Activated CD8-positive, alpha-beta T cell treated with anti-CD3 and anti-CD28 coated beads for 36 hours (primary cell): ENCODE results near the gene KCNMB1. TPM values are rescaled to one million over a fixed set of nuclear protein-coding genes. Genes with fewer than 3 reads are reported as not detected.
A peak's percentile ranks its signal among the peaks of the same experiment; 100 is the strongest.

Experiments
- ATAC-seq: fragments of 200-7000 bp; cut with Tn5 transposase; one replicate; pipeline ENCODE4 v1.10.0; 2021; ENCODE audit warnings: mild to moderate bottlenecking, moderate library complexity
- CTCF ChIA-PET: fragments of 350-600 bp; sonication (Branson Sonifier 250); formaldehyde crosslinking; loops from one replicate; lab custom pipeline; 2021; ENCODE audit warnings: antibody characterized with exemption; lab: Charles Lee
- POLR2A ChIA-PET: fragments of 350-600 bp; sonication (Branson Sonifier 250); formaldehyde crosslinking; loops from one replicate; lab custom pipeline; 2021; ENCODE audit warnings: antibody characterized with exemption; lab: Charles Lee
- DNase-seq: peaks from one replicate; pipeline ENCODE4 v3.0.0-alpha.2; 2020
- H3K27ac Mint-ChIP-seq: one replicate; pipeline ENCODE4 v1.8.0; 2021; ENCODE audit warnings: mild to moderate bottlenecking, mixed read lengths
- H3K27me3 Mint-ChIP-seq: one replicate; pipeline ENCODE4 v1.8.0; 2021; ENCODE audit warnings: mixed read lengths
- H3K36me3 Mint-ChIP-seq: one replicate; pipeline ENCODE4 v1.8.0; 2021; ENCODE audit warnings: low read depth, mixed read lengths
- H3K4me1 Mint-ChIP-seq: one replicate; pipeline ENCODE4 v1.8.0; 2021; ENCODE audit warnings: low read depth, mixed read lengths
- H3K4me3 Mint-ChIP-seq: one replicate; pipeline ENCODE4 v1.8.0; 2021; ENCODE audit warnings: mild to moderate bottlenecking, moderate library complexity, mixed read lengths
- H3K9me3 Mint-ChIP-seq: one replicate; pipeline ENCODE4 v1.8.0; 2021; ENCODE audit warnings: mixed read lengths
- intact Hi-C: fragments of 100-400 bp; cut with micrococcal nuclease; formaldehyde crosslinking; loops from one replicate; pipeline ENCODE4 v1.10.0; 2022
- total RNA-seq, 2 experiments: library from RNA; stranded (reverse); gene quantifications; one replicate each; pipeline ENCODE4 v1.2.3, GENCODE V29; 2021
- TF ChIP-seq, protein P1 (sequence below): fragments of 200-600 bp; IDR thresholded peaks from one replicate; pipeline ENCODE4 v1.8.0; 2022; ENCODE audit warnings: antibody characterized with exemption, mild to moderate bottlenecking

KCNMB1 gene
- total RNA-seq, 2 experiments from 2014 or later: not detected

DNA sequence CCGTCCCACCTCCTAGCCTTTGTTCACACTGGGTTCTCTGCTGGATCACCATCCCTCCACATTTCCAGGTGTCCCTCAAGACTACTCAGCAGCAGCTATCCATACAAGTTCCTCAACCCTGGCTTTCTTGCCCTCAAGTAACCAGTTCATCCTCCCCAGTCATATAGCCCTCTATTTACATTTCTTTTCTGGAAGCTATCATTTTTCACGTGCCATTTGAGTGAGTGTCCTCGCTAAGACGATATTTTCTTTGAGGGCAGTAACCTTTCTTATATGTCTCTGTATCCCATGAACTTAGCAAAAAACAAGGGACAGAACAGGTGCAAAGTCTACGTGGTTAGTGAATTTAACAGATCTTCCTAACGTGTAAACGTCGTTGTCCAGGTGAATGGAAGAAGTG, 29.6 kb upstream of the KCNMB1 start:
- no peak overlapping the region for H3K4me3 Mint-ChIP-seq
- no peak overlapping the region for H3K27ac Mint-ChIP-seq
- H3K36me3 Mint-ChIP-seq: no peaks in the 10 kb centered on the region
- CTCF ChIA-PET: interaction anchor here (1.0 to 14.6 kb wide), 13 partner anchors 8 to 318 kb away, joined by 3 to 170 read pairs (median 4); no protein-coding TSS in a partner anchor
- no peaks in the 10 kb centered on the region for H3K9me3 Mint-ChIP-seq
- intact Hi-C loops: no loop called here
- no peaks in the 10 kb centered on the region for H3K27me3 Mint-ChIP-seq
- no peak for ATAC-seq
- no peak for DNase-seq
- POLR2A ChIA-PET: no interaction called here
- TF ChIP-seq, protein P1, sequence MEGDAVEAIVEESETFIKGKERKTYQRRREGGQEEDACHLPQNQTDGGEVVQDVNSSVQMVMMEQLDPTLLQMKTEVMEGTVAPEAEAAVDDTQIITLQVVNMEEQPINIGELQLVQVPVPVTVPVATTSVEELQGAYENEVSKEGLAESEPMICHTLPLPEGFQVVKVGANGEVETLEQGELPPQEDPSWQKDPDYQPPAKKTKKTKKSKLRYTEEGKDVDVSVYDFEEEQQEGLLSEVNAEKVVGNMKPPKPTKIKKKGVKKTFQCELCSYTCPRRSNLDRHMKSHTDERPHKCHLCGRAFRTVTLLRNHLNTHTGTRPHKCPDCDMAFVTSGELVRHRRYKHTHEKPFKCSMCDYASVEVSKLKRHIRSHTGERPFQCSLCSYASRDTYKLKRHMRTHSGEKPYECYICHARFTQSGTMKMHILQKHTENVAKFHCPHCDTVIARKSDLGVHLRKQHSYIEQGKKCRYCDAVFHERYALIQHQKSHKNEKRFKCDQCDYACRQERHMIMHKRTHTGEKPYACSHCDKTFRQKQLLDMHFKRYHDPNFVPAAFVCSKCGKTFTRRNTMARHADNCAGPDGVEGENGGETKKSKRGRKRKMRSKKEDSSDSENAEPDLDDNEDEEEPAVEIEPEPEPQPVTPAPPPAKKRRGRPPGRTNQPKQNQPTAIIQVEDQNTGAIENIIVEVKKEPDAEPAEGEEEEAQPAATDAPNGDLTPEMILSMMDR: no peak
- H3K4me1 Mint-ChIP-seq: peaks cover 12% of the 10 kb centered on the region

DNA sequence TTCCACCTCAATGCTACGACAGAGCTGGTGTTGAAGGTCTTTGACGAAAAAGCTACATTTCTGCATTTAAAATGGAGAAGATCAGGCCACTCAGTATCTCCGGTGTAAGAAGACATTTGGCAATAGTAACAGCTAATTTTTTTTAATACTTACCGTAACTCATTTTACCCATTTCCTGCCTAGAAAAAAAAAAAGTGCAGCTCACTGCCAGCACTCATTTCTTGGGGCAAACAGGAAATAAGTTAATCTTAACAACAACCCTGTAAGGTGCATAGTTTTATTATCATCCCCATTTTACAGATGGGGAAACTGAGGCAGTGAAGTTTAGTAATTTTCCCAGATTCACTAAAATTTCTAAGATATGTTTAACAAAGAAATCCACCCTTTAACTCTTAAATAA, 27.4 kb upstream of the KCNMB1 start:
- intact Hi-C loops: no loop called here
- ATAC-seq: peak; percentile 34
- TF ChIP-seq, protein P1: no peak
- H3K9me3 Mint-ChIP-seq: no peaks in the 10 kb centered on the region
- no peaks in the 10 kb centered on the region for H3K36me3 Mint-ChIP-seq
- DNase-seq: no peak
- POLR2A ChIA-PET: interaction anchor here (0.6 kb wide), 1 partner anchor 95 kb away, joined by 3 read pairs; no protein-coding TSS in a partner anchor
- CTCF ChIA-PET: interaction anchor here (0.8 to 14.6 kb wide), 9 partner anchors 9 to 316 kb away, joined by 3 to 170 read pairs (median 4); no protein-coding TSS in a partner anchor
- H3K27me3 Mint-ChIP-seq: no peaks in the 10 kb centered on the region
- H3K27ac Mint-ChIP-seq: no peak overlapping the region
- H3K4me3 Mint-ChIP-seq: no peak overlapping the region
- peaks cover 12% of the 10 kb centered on the region for H3K4me1 Mint-ChIP-seq

DNA sequence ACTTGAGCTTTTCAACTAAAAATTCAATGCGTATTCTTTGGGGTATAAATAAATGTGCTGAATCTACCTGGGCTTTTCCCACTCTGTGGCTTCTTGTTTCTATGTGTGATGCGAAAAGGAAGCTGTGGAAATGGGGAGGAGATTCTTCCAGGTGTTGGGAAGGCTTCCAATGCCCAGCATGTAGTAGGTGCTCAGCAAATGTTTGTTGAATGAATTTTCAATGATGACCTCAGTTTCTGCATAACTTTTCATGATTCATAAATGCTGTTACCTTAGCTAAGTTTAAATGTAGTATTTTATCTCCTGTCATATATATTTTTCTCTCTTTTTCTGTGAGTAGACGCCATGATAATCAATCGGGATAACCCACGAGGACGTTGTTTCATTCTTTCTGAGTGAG, 25.6 kb upstream of the KCNMB1 start:
- intact Hi-C loops: no loop called here
- ChIA-PET CTCF (interaction anchor here (0.8 to 14.6 kb wide), 4 partner anchors 12 to 188 kb away, joined by 3 to 170 read pairs (median 3); no protein-coding TSS in a partner anchor), POLR2A (no interaction called here)
- Mint-ChIP-seq H3K36me3 (no peaks in the 10 kb centered on the region), H3K4me1 (peaks cover 12% of the 10 kb centered on the region), H3K9me3 (no peaks in the 10 kb centered on the region), H3K27me3 (no peaks in the 10 kb centered on the region), H3K27ac (no peak overlapping the region), H3K4me3 (no peak overlapping the region)
- ATAC-seq: no peak
- TF ChIP-seq, protein P1: no peak
- DNase-seq: no peak

DNA sequence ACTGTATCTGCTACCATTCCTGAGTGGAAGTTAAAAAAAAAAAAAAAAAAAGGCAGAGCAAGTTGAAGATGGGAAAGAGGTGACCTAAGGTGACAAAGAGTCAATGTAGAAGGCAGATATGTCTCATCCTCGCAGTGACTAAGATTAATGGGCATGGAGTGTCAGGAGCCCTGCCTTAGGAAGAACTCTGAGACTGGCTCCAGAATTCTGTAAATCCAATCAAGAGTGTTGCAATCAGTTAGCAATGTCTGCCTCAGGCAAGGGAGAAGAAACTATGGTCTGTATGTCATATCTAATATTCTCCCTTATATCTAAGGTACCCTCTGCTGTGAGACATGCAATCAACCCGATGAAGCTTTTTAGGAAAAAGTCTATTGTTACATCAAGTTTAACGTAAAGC, 24.7 kb upstream of the KCNMB1 start:
- ATAC-seq (no peak), DNase-seq (no peak)
- Mint-ChIP-seq H3K4me1 (peaks cover 12% of the 10 kb centered on the region), H3K9me3 (no peaks in the 10 kb centered on the region), H3K36me3 (no peaks in the 10 kb centered on the region), H3K4me3 (no peak overlapping the region), H3K27me3 (no peaks in the 10 kb centered on the region), H3K27ac (no peak overlapping the region)
- intact Hi-C loops: no loop called here
- ChIA-PET POLR2A (interaction anchor here (1.2 kb wide), 1 partner anchor 22 kb away, joined by 3 read pairs; no protein-coding TSS in a partner anchor), CTCF (interaction anchor here (0.7 to 14.6 kb wide), 5 partner anchors 12 to 188 kb away, joined by 3 to 170 read pairs (median 3); no protein-coding TSS in a partner anchor)
- TF ChIP-seq, protein P1: no peak

DNA sequence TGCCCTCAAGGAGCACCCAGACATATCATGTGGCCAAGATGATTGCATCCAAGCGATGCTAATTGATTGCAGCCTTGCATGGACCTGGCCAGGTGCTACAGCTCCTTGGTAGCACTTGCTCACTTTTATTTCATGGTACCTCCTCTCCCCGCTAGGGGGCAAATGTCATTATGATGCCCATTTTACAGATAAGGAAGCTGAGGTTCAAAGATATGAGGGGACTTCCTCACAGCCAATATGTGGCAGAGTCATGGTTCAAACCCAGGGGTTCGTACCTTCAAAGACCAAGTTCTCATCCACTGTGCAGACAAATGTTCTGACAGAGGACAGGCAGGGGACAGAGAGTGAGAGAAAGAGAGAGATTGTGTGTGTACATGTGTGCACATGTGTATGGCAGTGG, 21.9 kb upstream of the KCNMB1 start:
- ChIA-PET CTCF (interaction anchor here (1.0 to 2.5 kb wide), 7 partner anchors 8 to 227 kb away, joined by 4 to 11 read pairs (median 4); no protein-coding TSS in a partner anchor), POLR2A (no interaction called here)
- ATAC-seq: no peak
- Mint-ChIP-seq H3K4me1 (peaks cover under 1% of the 10 kb centered on the region), H3K9me3 (no peaks in the 10 kb centered on the region), H3K27ac (no peak overlapping the region), H3K4me3 (no peak overlapping the region), H3K36me3 (no peaks in the 10 kb centered on the region), H3K27me3 (no peaks in the 10 kb centered on the region)
- no peak for DNase-seq
- intact Hi-C loops: no loop called here
- TF ChIP-seq, protein P1: no peak
